NCI-H748 (cell line): ENCODE results near the gene ERCC1.
"Not testable (repeated sequence)": the region's sequence is repeated elsewhere in the genome, so short reads cannot be mapped to it uniquely, and the experiment has no call there.

Source experiments
- DNase-seq: peaks from one replicate; lab custom pipeline; 2025; ENCODE audit not compliant: unreplicated experiment; lab: John Stamatoyannopoulos, UW

The ERCC1 gene

DNA sequence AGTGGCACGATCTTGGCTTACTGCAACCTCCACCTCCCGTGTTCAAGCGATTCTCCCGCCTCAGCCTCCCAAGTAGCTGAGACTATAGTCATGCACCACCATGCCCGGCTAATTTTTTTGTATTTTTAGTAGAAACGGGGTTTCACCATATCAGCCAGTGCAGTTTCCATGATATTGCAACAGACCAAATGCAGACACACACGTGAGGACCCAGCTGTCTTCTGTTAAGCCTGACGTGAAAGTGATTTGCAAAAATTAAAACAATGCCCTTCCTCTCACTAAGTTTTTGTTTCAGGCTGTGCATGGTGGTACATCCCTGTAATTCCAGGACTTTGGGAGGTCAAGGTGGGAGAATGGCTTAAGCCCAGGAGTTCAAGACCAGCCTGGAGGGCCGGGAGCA lies 7.3 kb upstream of the ERCC1 start:
- not testable (repeated sequence) for DNase-seq

DNA sequence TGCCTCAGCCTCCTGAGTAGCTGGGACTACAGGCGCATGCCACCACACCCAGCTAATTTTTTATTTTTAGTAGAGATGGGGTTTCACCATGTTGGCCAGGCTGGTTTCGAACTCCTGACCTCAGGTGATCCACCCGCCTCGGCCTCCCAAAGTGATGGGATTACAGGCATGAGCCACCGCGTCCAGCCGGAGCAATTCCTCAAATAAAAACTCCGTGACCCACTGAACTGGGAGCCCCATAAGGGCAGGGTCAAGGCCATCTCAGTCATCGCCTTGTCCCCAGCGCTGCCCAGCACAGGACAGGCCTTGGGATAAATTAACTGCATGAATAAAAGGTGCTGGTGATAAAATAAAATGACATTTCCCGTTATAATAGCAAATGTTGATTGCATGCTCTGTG lies 6.2 kb upstream of the ERCC1 start:
- DNase-seq: not testable (repeated sequence)

DNA sequence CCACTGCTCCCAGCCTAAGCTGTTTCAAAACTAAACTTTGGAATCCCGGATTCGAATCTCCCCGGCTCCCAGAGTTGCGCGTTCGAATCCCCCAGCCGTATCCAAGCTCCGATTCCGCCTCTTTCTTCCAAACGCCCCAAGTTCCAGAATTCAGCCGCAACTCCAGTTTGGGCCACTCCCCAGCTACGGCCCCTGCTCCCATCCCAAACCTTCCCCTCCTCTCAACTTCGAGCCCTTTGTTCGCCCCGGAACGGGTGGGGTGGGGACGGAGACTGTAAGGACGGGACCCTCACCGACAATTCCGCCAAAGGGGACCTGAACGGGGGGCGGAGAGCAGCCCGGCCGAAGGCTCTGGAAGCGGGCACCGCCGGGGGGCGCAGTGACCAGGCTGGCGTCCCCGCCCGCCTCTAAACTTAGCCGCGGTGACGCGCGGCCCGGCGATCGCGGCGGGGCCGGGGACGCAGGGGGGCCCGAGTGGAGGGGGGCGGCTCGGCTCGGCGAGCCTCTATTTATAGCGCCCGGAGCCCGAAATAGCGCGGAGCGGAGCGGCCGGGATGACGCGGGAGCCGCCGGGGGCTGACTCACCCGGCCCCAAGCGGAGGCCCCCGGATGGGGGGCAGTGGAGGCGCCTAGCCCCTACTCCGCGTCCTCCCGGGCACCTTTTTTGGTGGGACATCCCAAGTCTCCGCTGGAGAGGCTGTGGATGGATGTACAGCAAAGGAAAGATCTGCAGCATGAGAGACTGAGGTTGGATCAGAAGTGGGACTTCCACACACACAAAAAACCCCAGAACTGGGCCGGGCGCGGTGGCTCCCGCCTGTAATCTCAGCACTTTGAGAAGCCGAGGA lies 4.9 kb upstream of the ERCC1 start:
- DNase-seq: peak; percentile 58

DNA sequence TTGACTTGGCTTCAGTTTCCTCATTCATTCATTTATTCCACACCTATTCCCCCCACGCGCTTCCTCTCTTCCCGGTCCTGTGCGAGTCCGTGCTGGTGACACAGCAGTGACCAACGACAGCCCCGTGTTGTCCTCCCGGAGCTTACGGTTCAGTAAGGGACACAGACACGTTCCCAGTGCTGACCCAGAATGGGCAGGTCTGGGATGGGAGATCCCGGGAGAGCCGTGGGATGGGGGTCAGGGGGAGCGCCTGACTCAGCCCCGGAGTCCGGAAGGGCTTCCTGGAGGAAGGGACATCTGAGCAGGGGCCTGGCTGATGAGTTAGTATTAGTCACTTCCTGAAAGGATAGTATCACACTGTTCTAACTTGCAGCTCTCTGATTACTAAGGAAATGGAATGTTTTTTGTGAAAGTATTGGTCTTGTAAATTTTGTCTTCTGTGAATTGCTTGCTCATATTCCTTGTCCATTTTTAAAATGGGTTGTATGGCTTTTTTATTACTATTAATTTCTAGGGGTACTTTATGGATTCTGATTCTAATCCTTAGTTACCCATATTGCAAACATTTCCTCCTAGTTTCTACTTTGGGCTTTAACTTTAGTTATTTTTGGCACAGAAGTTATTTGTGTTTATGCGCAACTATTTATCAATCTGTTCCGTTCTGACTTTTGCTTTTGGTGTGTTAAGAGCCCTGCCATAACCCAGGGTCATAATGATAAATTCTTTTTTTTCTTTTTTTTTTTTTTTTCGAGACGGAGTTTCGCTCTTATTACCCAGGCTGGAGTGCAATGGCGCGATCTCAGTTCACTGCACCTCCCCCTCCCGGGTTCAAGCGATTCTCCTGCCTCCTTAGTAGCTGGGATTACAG lies 708 bp upstream of the ERCC1 start:
- DNase-seq: peak; percentile 74

DNA sequence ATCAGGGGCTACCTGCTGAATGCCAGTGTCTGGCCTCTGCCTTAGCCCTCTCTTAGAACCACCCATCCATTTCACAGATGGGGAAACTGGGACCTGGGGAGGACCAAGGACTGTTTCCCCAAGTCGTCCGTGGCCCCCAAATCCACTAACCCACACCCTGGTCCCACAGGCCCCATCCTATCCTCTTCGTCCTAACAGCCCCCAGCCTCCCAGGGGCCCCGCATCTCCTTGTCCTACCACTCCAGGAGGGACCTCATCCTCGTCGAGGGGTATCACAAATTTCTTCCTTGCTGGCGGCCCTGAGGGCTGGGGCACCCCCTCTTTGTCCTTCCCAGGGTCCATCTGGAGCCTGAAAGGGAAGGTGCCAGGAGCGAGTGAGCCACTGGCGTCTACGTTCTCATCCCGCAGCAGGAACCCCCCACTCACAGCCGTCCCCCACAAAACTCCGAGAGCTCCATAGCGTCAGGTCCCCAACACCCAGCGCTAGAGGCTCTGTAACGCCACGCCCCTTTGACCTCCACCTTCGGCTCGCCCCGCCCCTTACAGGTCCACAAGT lies 606 bp downstream of the ERCC1 start:
- no peak for DNase-seq

DNA sequence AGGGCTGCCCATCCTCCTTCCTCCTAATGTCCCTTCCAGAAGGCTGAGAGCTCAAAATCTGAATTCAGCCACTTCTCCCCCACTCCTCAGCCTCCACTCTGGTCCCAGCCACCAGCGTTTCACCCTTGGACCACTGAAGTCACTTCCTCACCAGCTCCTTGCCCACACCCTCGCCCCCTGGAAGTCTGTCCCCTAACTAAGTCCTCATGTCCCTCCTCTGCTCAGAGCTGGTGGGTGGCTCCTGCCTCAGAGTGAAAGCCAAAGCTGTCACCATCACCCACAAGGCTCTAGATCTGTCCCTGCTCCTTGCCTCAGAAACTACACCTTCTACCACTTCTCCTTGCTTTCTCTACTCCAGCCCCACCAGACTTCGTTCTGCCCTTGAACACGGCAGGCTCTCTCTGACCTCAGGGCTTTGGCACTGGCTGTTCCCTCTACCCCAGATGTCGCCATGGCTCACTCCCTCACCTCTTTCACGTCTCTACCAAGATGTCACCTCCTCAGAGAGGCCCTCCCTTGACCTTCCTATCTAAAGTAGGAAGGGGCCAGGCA lies 1.7 kb downstream of the ERCC1 start:
- DNase-seq: no peak

DNA sequence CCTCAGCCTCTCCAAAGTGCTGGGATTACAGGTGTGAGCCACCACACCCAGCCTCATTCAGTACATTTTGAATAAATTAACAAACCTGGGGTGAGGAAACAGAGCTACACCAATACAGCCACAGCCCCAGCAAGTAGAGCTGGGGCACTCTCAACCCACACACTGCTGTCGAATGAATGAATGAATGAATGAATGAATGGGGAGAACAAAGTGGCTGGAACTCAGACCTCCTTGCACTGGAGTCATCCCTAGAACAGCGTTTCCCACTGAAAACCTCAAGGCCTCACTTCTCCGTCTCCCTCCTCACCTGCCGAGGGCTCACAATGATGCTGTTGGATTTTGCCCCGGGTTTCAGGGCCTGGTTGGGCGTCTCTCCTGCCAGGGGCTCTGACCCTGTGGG lies 2.8 kb downstream of the ERCC1 start:
- no peak for DNase-seq

DNA sequence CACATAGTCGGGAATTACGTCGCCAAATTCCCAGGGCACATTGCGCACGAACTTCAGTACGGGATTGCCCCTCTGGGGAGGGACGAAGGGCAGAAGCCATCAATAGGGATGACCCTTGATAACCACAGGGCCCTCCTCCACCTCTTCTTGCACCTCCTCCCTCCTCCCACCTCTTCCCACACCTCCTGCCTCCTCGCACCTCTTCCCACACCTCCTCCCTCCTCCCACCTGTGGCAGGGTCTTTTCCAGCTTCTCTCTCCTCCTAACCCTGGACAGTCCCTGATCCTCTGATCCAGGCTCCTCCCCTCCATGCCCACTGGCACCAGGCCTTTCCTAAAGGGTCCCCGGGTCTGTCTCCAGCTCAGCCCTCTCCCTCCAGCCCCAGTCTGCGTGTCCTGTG lies 3.4 kb downstream of the ERCC1 start:
- DNase-seq: no peak

DNA sequence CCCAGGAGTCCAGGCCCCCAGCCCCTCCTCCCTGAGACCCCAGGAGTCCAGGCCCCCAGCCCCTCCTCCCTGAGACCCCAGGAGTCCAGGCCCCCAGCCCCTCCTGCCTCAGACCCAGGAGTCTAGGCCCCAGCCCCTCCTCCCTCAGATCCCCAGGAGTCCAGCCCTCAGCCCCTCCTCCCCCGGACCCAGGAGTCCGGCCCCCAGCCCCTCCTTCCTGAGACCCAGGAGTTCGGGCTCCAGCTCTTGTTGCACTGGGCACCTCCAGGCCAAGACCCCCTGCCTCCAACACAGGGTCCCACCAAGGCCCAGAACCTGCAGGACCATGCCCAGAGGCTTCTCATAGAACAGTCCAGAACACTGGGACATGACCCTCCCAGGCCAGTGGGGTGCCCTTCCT lies 3.8 kb downstream of the ERCC1 start:
- no peak for DNase-seq

DNA sequence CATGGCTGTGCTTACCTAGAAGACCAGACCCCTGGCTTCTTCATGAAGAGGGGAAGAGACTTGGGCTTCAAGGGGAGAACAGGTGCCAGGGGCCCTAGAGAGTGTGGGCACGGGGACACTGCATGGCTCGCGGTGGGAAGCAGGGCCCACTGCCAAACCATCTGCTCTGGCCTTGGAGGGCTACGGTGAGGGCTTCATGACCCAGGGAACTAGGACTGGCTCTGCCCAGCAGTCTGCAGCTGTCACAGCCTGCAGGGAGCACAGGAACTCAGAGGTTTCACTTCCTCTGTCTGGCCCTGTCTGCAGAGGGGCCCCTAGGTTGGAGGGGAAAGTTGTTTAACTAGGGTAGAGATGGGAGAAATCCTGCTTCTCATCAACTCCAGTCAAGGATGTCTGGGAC lies 4.3 kb downstream of the ERCC1 start:
- DNase-seq: no peak

DNA sequence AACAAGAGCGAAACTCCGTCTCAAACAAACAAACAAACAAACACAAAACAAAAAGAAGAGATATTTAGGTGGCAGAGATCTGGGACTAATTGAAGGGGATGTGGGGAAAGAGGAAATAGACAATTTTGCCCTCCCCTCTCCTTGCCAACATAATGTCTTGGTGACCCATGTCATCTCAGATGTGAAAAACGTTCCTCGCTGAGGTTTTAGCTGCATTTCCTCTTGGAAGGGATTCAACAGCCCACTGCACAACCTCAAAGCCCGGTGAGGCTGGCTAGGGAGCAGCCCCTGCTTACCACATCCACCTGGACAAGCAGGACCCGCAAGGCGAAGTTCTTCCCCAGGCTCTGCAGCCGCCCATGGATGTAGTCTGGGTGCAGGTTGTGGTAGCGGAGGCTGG lies 4.9 kb downstream of the ERCC1 start:
- DNase-seq: no peak

DNA sequence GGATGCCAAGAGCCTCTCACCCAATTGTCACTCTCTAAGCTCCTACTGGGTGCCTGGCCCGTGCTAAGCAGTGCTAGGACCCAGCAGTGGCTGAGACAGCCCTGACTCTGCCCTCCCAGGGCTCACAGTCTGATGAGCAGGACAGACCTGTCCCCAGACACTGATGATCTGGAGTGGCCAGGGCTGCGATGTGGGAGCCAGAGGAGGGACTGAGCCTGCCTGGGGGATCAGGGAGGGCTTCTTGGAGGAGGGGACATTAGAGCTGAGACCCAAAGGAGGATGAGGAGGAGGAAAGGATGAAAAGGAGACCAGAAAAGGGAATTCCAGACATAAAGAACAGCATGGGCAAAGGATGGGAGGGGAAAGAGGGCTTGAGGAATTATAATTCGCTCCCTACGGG lies 6.6 kb downstream of the ERCC1 start:
- DNase-seq: no peak

DNA sequence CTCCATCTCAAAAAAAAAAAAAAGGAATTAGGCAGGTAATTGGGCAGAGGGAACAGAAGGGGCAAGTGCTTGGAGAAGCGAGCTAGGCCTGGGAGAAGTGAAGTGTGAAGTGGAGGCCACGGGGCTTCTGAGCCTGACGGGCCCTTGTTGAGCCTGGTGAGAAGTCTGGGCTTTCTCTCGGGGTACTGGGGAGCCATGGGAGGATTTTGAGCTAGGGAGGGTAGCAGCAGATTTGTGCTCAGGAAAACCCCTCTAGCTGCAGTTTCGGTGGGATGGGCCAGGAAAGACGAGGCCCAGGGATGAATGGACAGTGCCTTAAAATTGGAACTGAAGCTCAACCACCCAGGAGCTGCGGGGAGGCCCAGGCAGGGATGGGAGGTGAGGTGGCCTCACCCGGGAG lies 9.2 kb downstream of the ERCC1 start:
- no peak for DNase-seq

DNA sequence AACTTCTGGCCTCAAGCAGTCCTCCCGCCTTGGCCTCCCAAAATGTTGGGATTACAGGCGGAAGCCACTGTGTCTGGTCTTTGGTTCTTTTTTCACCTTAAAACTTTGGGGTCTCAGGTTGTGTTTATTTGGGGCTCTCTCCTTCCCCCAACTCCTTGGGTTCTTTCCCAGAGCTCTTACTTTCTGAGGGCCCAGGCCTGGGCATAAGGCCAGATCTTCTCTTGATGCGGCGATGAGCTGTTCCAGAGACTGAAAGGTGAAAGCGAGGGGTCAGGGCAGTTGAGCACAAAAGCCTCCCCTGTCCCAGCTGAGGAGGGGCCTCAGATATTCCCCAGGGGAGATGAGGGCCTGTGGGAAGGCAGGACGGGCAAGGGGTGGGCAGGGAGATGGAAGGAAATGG lies 10.2 kb downstream of the ERCC1 start:
- no peak for DNase-seq

DNA sequence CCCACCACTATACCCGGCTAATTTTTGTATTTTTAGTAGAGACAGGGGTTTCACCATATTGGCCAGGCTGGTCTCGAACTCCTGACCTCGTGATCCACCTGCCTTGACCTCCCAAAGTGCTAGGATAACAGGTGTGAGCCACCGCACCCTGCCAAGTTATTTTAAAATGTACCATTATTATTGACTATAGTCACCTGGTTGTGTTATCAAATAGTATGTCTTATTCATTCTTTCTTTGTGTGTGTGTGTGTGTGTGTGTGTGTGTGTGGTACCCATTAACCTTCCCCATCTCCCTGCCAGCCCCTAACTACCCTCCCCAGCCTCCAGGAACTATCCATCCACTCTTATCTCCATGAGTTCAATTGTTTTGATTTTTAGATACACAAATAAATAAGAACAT lies 13.4 kb downstream of the ERCC1 start:
- DNase-seq: not testable (repeated sequence)

DNA sequence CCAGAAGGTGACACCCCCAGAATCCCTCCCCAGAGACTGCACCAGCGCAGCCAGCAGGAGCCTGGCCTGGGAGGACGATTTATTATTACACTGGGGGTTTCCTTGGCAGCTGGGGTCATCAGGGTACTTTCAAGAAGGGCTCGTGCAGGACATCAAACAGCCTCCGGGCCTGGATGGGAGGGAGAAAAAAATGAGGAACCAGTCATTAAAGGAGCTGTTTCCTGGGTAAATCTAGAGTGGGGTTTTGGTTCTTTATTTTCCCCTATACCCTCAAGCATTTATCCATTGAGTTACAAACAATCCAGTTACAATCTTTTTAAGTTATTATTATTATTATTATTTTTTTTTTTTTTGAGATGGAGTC lies 14.2 kb downstream of the ERCC1 start:
- DNase-seq: no peak

DNA sequence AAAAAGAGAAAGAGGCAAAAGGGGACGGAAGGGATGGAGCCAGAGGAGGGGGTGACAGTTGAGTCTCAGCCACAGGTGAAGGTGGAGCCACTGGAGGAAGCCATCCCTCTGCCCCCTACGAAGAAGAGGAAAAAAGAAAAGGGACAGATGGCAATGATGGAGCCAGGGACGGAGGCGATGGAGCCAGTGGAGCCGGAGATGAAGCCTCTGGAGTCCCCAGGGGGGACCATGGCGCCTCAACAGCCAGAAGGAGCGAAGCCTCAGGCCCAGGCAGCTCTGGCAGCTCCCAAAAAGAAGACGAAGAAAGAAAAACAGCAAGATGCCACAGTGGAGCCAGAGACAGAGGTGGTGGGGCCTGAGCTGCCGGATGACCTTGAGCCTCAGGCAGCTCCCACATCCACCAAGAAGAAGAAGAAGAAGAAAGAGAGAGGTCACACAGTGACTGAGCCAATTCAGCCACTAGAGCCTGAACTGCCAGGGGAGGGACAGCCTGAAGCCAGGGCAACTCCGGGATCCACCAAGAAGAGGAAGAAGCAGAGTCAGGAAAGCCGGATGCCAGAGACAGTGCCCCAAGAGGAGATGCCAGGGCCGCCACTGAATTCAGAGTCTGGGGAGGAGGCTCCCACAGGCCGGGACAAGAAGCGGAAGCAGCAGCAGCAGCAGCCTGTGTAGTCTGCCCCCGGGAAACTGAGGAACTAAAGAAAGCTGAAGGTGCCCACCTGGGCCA lies 14.7 kb downstream of the ERCC1 start:
- no peak for DNase-seq

DNA sequence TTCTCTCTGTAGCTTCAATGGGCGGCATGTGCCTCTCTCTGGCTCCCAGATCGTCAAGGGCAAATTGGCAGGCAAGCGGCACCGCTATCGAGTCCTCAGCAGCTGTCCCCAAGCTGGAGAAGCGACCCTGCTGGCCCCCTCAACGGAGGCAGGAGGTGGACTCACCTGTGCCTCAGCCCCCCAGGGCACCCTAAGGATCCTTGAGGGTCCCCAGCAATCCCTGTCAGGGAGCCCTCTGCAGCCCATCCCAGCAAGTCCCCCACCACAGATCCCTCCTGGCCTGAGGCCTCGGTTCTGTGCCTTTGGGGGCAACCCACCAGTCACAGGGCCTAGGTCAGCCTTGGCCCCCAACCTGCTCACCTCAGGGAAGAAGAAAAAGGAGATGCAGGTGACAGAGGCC lies 15.6 kb downstream of the ERCC1 start:
- no peak for DNase-seq

DNA sequence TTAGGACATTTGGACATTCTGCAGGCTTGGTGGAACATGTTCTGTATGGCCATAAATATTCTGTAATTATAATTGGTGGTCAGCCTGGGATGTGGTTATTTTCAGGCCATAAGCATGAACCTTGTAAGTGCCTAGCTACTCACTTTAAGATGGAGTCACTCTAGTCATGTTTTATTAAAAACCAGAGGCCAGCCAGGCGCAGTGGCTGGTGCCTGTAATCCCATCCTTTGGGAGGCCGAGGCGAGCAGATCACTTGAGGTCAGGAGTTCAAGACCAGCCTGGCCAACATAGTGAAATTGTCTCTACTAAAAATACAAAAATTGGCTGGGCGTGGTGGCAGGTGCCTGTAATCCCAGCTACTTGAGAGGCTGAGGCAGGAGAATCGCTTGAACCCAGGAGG lies 16.1 kb downstream of the ERCC1 start:
- not testable (repeated sequence) for DNase-seq

DNA sequence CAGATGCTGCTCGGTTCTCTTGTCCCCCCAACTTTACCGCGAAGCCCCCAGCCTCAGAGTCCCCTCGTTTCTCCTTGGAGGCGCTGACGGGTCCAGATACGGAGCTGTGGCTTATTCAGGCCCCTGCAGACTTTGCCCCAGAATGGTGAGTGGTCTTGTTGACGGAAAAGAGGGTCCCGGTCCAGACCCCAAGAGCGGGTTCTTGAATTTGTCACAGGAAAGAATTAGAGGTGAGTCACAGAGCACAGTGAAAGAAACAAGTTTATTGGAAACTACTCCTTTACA lies 16.7 kb downstream of the ERCC1 start:
- DNase-seq: no peak
